CD4-positive, alpha-beta T cell treated with Interleukin-15 for 4 hours (primary cell): Measurements from ENCODE around the gene IGLL5.
"Not testable (repeated sequence)": the region's sequence is repeated elsewhere in the genome, so short reads cannot be mapped to it uniquely, and the experiment has no call there.

ENCODE experiments used
- DNase-seq: peaks from one replicate; pipeline ENCODE4 v3.0.0-alpha.2; 2020; ENCODE audit warnings: low spot score

Gene IGLL5

DNA sequence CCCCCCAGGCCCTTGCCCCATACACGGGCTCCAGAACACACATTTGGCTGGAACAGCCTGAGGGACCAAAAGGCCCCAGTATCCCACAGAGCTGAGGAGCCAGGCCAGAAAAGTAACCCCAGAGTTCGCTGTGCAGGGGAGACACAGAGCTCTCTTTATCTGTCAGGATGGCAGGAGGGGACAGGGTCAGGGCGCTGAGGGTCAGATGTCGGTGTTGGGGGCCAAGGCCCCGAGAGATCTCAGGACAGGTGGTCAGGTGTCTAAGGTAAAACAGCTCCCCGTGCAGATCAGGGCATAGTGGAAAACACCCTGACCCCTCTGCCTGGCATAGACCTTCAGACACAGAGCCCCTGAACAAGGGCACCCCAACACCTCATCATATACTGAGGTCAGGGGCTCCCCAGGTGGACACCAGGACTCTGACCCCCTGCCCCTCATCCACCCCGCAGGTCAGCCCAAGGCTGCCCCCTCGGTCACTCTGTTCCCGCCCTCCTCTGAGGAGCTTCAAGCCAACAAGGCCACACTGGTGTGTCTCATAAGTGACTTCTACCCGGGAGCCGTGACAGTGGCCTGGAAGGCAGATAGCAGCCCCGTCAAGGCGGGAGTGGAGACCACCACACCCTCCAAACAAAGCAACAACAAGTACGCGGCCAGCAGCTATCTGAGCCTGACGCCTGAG is 13.1 kb downstream of the IGLL5 start:
- DNase-seq, result not testable (repeated sequence)

DNA sequence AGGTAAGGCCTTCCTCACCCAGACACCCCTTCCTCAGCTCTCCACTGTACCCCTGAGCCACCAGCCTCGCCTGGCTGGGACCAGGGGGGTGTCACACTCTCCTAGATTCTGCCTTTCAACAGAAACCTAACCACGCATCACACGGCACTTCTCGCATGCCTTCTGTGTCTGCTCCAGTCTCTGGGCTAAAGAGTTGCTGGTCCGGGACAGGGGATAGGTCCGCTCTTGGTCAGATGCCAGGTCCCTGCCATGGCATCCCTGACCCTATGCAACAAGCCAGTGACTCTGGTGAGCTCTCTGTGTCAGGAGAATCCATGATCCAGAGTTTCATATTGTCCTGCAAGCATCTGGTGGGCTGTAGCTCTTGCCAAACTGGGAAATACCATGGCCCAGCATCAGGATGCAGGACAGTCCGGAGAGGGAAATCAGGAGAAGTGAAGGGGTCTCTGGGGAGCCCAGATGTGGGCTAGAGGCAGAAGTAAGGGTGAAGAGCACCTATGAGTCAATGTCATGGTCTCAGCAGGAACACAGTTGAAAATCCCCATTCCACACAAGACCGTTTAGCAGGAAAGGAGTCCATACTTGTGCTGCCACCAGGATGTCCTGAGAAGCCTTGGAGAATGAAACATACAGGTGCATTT is 14.1 kb downstream of the IGLL5 start:
- no peak for DNase-seq

DNA sequence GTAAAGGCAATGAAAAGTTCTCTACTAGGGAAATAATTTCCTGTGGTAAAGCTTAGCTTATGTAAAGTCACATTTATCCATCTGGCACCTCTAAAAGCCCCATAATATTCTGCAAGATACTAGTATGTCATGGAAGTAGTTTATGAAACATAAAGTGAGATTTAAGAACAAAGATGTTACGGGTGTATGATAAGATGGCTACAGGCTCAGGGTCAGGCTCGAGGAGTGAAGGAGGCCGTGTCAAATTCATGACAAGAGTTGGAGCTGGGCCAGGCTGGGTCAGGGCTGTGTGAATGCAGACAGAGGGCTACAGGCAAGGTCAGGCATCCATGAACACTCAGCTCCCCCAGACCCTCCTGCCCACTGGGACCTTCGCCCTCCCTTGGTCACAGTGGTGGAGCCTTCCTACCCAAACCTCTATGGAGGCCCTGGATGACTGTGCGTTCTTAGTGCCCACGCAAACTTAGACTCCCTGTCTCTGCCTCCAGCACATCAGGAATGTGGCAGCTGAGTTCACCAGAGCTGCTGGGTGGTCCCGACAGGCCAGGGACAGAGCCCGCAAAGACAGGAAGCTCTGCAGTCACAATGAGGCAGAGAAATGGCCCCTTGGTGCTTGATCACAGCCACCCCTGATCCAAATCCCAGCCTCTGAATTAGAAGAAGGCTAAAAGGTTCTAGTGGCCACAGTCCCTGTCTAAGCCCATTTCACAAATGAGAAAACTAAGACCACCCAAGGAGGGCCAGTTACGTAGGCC is 14.8 kb downstream of the IGLL5 start:
- DNase-seq, result no peak

DNA sequence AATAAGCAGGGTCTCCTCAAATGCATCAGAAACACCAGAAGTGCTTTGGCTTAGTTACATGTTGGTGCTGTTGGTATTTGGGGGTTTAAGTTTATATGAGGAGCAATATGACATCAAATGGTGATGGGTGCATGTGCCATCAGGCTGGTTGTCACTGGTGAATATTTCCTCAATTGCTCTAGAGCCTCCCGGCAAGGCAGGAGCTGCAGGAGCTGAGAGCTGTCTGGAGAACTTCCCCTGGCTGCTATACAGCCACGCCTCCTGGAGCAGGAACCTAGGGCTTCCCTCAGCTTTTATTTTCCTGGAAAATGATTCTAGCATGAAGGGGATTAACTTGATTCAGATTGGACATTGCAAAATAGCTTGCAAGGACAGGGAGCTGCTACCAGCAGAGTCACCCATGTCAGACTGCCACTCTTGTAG is 15.8 kb downstream of the IGLL5 start:
- DNase-seq, result no peak

DNA sequence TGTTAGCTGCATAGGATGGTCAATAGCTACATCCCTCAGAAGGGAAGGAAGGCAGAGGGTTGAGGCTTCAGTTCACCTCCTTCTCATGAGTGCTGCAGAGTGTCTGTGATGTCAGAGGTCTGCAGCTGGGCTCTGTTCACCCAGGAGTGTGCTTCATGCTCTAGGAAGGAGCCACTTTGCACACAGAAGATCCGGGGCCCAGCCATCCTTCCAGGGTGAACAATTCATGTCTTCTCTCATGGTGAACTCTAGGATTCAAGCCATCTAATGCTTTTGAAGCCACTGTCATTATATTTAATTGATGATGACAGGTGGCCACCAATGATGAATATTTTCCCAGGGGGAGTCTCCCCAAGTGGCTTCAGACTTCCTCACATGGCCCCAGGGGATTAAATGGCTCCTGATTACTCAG is 16.2 kb downstream of the IGLL5 start:
- not testable (repeated sequence) for DNase-seq

DNA sequence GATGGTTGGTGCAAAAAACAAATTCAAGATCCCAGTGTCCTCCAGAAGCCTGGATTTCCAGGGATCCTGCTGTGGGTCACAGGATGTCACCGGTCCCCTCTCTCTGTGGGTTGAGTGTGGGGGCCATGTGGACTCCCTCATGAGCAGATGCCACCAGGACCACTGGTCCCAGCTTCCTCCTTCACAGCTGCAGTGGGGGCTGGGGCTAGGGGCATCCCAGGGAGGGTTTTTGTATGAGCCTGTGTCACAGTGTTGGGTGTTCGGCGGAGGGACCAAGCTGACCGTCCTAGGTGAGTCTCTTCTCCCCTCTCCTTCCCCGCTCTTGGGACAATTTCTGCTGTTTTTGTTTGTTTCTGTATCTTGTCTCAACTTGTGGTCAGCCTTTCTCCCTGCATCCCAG is 17.1 kb downstream of the IGLL5 start:
- DNase-seq, result not testable (repeated sequence)

DNA sequence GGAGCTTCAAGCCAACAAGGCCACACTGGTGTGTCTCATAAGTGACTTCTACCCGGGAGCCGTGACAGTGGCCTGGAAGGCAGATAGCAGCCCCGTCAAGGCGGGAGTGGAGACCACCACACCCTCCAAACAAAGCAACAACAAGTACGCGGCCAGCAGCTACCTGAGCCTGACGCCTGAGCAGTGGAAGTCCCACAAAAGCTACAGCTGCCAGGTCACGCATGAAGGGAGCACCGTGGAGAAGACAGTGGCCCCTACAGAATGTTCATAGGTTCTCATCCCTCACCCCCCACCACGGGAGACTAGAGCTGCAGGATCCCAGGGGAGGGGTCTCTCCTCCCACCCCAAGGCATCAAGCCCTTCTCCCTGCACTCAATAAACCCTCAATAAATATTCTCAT is 18.8 kb downstream of the IGLL5 start:
- not testable (repeated sequence) for DNase-seq

DNA sequence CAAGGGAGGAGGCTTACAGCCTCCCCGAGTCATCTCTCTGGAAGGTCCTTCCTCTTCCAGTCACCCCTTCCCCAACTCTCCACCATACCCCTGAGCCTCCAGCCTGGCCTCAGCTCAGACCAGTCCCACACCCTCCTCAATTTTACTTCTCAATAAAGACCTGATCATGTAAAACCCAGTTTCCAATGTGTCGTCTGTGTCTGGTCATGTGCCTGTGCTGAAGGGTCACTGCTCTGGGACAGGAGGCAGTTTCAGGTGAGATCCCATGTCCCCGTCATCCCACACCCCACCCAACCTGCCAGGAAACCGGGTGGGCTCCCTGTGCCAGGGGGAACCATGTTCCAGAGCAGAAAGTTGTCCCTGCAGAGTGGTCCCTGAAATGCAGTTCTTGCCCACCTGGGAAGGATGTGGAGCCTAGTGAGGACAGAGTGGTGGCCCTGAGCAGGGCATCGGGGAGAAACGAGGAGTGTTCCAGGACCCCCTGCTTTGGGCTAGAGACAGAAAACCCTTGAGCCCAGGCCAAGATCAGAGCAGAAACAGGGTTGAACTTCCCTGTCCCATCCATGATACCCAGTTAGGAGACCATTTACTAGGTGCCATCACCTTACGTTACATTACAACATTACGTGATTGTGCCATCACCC is 19.4 kb downstream of the IGLL5 start:
- DNase-seq, result no peak

DNA sequence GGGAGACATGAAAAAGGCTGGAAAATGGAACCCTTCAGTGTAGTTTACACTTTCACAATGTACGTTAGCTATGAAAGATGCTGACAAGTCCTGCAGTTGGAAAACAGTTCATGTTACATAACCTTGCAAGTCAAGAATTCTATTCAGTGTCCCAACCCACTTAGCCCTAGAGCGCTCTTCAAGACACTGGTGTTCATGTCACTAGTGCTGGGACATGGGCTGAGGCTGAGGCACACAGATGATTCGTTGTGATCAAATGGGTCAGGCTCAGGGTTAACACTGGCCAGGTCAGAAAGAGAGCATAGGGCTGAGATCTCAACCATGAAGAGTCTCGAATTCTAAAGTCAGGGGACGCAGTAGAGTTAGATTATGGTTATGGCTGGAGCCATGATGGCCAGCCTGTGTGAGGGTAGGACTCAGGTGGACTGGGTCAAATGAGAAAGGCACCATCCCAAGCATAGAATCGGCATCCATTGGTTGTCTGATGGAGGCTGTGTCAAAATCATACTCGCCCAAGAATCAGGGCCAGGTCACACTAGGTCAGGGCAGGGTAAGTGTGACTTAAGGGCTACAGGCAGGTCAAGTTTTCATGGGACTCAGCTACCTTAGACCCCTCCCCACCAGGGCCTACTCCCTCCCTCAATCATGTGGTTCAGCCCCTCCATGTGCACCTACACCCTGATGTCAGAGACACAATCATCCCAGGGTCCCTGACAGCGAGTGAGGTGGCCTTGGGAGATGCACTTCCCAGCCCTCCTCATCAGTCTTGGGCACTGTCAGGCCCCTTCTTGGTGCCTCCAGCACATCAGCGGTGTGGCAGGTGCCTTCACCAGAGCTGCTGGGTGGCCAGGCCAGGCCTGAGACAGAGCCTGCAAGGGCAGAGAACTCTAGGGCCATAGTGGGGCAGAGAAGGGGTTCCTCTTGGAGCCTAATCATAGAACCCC is 20.2 kb downstream of the IGLL5 start:
- no peak for DNase-seq

DNA sequence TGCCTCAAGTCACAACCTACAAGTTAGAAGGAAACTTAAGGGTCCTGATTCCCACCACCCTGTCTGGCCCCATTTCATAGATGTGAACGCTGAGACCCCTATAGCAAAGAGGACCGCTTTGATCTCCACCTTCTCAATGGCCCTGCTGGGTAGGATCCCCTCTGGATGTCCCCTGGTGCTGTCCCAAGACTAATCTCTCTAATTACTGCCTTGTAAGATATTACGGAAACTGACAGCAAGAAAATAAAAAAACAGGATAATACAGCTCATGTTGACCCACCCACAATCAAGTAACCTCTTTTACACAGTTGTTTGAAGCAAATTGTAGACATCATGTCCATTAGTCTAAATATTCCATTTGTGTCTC is 20.9 kb downstream of the IGLL5 start:
- DNase-seq, result no peak

DNA sequence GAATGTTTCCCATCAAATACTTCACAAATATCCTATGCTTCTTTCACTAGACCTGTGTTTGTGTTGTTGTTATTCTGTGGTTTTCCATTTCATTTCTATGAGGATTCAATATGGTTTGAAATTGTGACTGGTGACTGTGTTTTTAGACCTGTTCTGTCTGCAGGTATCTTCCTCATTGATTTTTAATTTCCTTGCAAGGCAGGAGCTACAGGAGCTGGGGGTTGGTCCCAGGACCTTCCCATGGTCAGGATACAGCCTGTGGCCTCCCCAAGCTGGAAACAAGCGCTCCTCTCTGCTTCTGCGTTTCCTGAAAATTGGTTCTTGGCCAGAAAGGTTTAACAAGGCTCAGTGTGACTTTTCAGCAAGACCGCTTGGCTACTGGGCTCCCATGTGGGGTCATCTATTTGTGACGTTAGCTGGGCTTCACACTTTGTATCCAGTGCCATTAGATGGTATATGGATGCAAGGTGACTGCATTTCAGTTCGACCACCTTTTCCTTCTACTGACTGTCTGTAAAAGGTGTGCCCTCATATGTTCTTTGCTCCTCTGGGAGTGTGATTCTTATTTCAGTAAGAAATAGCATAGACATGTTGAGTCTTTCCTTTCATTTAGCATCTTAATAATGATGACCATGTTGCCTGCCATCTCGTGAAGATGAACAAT is 21.5 kb downstream of the IGLL5 start:
- DNase-seq, result no peak

DNA sequence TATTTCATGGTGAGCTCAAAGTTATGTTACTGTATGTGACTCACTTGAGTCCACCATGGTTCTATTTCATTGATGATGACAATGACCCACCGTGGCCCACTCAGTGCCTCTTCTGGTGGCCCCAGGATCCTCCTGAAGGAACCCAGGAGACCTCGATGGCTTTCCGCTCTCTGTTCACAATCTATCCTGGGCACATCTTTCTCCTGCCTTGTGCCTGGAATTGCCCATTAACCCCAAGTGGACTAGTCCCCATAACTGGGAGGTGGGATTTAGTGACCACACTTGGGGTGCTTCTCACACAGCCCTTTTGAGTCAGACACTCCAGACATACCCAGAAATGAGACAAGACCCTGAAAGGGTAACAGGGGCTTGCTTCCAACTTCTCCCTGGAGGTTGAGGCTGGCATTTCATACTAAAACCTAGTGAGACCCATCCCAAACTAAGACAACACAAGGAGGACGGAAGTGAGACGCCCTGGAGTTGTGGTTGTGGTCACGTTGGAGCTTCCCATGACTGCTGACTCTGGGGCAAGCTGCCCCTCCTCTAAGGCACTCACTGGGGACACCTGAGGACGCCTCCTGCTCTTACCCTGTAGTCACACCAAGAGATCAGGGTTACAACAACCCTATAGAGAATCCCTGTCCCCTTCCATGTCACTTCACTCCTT is 22.1 kb downstream of the IGLL5 start:
- no peak for DNase-seq

DNA sequence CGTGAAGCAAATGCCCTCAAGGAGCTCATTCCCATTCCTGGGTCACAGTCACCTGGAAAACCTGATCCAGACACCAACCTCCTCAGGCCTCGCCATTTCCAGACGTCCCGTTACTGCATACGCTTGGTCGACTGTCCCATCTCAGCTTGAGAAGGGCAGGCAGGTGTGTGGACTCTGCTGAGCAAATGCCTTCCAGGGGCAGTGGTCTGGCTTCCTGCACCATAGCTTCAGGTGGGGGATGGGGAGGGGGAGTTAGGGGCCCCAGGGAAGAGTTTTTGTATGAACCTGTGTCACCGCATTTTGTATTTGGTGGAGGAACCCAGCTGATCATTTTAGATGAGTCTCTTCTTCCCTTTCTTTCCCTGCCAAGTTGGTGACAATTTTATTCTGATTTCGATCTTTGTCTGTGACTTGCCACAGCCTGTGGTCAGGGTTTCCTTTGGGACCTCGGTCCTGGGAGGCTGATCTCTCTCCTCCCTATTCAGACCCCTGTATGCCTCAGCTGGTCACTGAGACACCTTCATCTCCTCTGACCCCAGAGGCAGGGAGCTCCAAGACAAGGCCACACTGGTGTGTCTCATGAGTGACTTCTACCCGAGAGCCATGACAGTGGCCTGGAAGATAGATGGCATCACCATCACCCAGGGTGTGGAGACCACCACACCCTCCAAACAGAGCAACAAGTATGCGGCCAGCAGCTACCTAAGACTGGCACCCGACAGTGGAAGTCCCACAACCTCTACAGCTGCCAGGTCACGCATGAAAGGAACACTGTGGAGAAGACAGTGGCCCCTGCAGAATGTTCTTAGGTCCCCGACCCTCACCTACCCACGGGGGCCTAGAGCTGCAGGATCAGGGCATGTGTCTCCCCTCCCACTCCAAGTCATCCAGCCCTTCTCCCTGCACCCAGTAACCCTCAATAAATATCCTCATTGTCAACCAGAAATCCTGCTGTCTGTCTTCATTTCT is 22.9 kb downstream of the IGLL5 start:
- no peak for DNase-seq

DNA sequence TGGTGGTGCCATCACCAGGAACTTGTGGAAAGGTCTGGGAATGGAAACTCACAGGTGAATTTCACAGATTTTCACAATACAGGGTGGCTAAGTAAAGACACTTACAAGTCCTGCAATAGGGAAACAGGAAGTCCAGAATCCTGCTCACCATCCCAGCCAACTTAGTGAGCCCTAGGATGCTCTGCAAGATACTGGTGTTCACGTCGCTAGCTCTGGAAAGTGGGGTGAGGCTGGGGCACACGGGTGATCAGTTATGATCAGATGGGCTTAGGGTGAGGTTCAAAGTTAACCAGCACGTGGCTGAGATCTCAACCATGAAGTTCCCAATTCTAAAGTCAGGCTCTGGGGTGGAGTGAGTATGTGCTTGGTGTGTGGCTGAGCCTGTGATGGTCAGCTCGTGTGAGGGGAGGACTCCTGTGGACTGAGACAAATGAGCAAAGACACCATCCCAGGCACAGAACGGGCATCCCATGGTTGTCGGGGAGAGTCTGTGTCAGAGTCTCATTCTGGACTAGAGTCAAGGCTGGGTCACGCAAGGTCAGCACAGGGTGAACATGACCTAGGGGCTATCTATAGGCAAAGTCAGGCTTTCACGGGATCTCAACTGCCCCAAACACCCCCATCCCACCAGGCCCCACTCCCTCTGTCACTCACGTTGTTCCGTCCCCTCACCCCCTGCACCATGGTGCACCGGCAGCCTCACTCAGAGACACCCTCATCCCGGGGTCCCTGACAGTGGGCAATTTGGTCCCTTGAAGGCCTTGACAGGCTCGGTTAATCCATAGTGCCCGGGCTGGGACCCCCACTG is 23.9 kb downstream of the IGLL5 start:
- DNase-seq, result no peak

DNA sequence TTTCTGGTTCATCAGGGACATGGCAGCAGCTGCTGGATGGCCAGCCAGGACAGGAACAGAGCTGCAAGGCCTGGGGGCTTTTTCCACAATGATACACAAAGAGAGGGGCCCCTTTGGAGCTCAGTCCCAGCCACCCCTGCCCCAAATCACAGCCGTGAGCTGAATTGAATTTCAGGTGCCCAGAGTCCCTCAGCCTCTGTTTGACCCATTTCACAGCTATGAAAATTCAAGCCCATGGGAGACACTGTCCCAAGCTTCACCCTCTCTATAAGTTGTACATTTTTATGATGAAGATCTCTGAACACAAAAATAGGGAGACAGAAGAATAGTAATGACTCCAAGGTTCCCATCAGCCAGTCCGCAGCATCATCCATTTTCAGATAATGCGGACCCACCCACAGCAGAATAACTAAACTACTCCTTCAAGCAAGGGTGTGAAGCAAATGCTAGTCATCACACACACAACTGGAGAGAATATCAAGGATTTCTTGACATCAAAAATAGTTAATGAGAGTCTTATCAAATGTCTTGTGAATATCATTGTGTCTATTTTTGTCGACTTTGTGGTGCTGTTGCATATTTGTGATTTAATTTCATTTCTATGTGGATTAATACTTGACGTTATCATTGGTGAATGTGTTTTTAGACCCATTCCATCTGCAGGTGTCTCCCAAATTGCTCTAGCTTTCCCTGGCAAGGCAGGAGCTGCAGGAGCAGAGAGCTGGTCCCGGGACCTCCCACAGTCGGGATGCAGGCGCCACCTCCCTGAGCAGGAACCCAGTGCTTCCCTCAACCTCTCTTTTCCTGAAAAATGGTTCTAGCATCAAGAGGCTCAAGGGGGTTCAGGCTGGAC is 24.7 kb downstream of the IGLL5 start:
- no peak for DNase-seq

DNA sequence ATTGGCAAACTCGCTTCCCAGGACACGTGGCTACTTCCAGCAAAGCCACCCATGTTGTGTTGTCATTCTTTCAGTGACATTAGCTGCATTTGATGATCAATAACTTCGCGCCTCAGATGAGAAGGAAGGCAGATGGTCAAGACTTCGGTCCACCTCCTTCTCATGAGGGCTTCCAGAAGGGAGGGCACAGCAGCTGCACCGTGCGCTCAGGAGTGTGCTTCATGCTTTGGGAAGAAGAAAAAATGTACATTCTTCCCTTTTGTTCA is 25.3 kb downstream of the IGLL5 start:
- no peak for DNase-seq

DNA sequence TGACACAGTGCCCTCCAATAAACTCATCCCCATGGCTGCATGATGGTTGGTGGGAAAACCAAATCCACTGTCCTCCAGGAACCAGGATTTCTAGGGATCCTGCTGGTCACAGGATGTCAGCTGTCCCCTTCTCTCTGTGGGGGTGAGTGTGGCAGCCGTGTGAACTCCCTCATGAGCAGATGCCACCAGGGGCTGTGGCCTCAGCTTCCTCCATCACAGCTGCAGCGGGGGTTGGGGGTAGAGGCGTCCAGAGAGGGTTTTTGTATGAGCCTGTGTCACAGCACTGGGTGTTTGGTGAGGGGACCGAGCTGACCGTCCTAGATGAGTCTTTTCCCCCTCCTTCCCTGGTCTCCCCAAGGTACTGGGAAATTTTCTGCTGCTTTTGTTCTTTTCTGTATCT is 26.4 kb downstream of the IGLL5 start:
- no peak for DNase-seq
